Brain microvascular endothelial cell (primary cell): Measurements from ENCODE around the gene PIK3AP1.

Source experiments
- DNase-seq: peaks from one replicate; pipeline ENCODE4 v3.0.0-alpha.2; 2020
- H3K27ac ChIP-seq: fragments of 250-450 bp; sonication (Bioruptor Pico); 2 replicates; pipeline ENCODE4 v1.5.1; 2020; ENCODE audit warnings: mild to moderate bottlenecking, moderate library complexity
- H3K27me3 ChIP-seq: fragments of 250-450 bp; sonication (Bioruptor Pico); replicated peaks from 2 replicates; pipeline ENCODE4 v1.5.1; 2020; ENCODE audit warnings: mild to moderate bottlenecking
- H3K36me3 ChIP-seq: fragments of 250-450 bp; sonication (Bioruptor Pico); replicated peaks from 2 replicates; pipeline ENCODE4 v1.5.1; 2020; ENCODE audit warnings: mild to moderate bottlenecking
- H3K4me3 ChIP-seq: 2 replicates; pipeline ENCODE4 v1.5.1; 2011; ENCODE audit warnings: low read depth, mild to moderate bottlenecking, control low read depth, low read length, moderate library complexity
- in situ Hi-C: cut with HindIII; loops from 2 replicates; pipeline ENCODE4 v1.10.0; 2017; ENCODE audit warnings: low sequenced_read_pairs, low pct_ligation_motif_present
- TF ChIP-seq, protein P1 (sequence below): IDR thresholded peaks from 2 replicates; pipeline ENCODE4 v1.5.1; 2011; ENCODE audit warnings: low read depth, mild to moderate bottlenecking, moderate library complexity, low read length, control low read depth, inconsistent platforms; ENCODE audit errors: missing control alignments

PIK3AP1 gene

DNA sequence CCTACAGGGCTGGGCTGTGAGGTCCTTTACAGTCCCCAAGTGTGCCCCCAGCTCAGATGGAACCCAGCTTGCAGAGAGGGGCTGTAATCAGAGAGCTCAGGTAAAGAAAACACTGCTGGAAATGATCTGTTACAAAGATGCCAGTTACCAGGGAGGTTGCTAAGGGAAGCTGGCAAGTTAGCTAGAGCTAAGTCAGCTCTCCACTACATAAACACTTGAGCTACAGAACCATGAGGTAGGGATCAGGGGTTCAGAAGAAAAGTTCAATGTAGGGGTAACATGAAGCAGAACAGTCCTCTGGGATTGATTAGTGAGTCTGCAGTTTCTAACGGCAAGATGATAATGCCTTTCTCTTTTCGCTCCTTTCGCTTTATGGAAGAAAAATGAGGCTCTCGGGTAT, 80.4 kb downstream of the PIK3AP1 start:
- Histone ChIP-seq H3K36me3 (no peaks in the 10 kb centered on the region), H3K4me3 (no peak overlapping the region), H3K27me3 (no peaks in the 10 kb centered on the region), H3K27ac (no peak overlapping the region)
- TF ChIP-seq, protein P1, sequence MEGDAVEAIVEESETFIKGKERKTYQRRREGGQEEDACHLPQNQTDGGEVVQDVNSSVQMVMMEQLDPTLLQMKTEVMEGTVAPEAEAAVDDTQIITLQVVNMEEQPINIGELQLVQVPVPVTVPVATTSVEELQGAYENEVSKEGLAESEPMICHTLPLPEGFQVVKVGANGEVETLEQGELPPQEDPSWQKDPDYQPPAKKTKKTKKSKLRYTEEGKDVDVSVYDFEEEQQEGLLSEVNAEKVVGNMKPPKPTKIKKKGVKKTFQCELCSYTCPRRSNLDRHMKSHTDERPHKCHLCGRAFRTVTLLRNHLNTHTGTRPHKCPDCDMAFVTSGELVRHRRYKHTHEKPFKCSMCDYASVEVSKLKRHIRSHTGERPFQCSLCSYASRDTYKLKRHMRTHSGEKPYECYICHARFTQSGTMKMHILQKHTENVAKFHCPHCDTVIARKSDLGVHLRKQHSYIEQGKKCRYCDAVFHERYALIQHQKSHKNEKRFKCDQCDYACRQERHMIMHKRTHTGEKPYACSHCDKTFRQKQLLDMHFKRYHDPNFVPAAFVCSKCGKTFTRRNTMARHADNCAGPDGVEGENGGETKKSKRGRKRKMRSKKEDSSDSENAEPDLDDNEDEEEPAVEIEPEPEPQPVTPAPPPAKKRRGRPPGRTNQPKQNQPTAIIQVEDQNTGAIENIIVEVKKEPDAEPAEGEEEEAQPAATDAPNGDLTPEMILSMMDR = no peak
- DNase-seq = no peak
- in situ Hi-C loops = no loop called here

DNA sequence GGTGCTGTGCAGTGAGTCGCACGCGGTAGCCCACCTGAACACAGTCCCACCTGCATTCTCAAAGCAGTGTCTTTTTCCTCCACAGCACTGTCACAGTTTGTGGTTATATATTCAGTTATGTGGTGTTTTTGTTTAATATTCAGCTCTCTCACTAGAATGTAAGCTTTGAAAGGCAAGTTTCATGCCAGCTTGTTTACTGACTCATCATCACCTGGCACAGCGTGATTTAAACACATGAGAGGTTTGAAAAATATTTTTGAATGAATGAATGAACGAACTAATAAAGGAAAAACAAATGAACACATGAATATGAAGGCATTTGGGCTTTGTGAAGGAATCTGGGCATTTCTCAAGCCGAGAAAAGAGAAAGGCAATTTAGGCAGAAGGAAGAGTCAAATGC, 81.6 kb downstream of the PIK3AP1 start:
- DNase-seq = no peak
- TF ChIP-seq, protein P1 = no peak
- no peaks in the 10 kb centered on the region for H3K36me3 ChIP-seq
- no peak overlapping the region for H3K27ac ChIP-seq
- H3K4me3 ChIP-seq = no peak overlapping the region
- in situ Hi-C loops = no loop called here
- no peaks in the 10 kb centered on the region for H3K27me3 ChIP-seq

DNA sequence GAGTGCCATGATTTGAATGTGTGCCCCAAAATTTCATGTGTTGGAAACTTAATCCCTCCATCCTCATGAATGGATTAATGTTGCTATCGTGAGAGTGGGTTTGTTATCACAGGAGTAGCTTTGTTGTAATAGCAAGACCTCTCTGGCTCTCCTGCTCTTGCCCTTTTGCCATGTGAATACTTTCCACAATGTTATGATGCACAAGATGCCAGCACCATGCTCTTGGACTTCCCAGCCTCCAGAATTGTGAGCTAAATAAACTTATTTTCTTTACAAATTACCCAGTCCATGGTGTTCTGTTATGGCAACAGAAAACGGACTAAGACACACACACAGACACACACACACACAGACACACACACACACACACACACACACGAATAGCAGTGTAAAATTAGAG, 82.2 kb downstream of the PIK3AP1 start:
- H3K27ac ChIP-seq = no peak overlapping the region
- TF ChIP-seq, protein P1 = no peak
- no peaks in the 10 kb centered on the region for H3K27me3 ChIP-seq
- no peaks in the 10 kb centered on the region for H3K36me3 ChIP-seq
- no peak overlapping the region for H3K4me3 ChIP-seq
- no peak for DNase-seq
- in situ Hi-C loops = no loop called here

DNA sequence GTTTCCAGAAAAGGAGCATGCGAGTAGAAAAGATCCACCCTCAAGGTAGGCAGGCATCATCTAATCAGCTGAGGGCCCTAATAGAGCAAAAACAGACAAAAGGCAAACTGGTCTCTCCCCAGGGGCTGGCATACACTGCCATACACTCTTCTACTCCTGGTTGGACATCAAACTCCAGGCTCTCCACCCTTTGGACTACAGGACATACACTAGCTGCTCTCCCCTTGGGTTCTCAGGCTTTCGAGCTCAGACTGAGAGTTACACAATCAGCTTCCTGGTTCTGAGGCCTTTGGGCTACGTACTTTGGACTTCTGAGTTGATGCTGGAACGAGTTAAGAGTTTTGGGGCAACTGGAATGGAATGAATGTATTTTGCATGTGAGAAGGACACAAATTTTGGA, 82.6 kb downstream of the PIK3AP1 start:
- DNase-seq = no peak
- H3K36me3 ChIP-seq = no peaks in the 10 kb centered on the region
- in situ Hi-C loops = no loop called here
- no peaks in the 10 kb centered on the region for H3K27me3 ChIP-seq
- TF ChIP-seq, protein P1 = no peak
- no peak overlapping the region for H3K27ac ChIP-seq
- no peak overlapping the region for H3K4me3 ChIP-seq

DNA sequence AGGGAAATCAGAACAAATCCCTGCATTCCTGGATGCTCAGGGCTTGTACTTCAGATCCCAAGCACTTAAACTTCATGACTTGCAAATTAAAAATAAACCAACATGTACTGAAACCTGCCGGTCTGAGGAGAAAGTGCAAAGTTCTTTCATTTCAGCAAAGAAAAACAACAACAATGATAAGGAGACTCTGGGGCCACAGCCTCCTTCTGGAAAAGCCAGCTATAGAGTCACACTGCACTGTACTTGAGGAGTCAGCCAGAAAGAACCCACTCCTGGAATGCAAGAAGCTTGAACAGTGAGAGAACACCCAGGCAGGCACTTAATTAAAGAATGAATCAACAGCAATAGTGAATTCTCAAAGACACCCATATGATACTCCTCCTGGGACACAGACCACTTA, 83.8 kb downstream of the PIK3AP1 start:
- in situ Hi-C loops = no loop called here
- TF ChIP-seq, protein P1 = no peak

DNA sequence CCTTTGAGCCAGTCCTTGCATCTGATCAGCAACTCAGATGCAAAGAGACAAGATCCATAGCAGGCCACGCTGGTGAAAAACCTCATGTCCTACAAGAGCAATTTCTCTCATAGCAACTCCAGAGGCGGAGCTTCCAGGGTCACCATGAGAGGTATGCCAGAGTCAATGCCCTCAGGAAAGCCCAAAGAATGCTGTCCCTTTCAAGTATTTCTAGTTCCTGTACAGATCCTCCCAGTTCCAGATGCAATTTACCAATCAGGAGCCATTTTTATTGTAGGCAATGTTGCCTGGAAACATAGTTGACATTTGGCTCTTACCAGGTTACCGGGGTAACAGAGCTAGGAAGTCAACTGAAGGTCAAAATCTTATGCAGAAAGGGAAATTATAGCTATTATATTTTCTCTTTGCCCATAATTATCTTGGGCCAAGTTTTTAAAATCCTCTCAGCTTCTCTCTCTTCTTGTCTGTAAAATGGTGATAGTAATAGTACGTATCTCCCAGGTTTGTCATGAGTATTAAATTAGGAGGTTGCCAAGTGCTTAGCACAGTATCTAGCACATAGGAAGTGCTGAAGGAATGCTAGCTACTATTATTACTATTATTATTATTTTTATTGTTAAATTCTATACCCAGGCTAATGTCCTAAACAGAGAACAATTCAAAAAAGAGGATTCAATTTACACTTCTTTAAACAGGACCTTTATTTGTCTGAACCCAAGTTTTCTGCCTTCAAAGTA, 87.2 kb downstream of the PIK3AP1 start:
- in situ Hi-C loops = no loop called here
- Histone ChIP-seq H3K36me3 (no peaks in the 10 kb centered on the region), H3K27me3 (no peaks in the 10 kb centered on the region)

More for the DNA sequence above, 83.8 kb downstream of the PIK3AP1 start:
- no peaks in the 10 kb centered on the region for H3K27me3 ChIP-seq
- DNase-seq = no peak
- H3K36me3 ChIP-seq = no peaks in the 10 kb centered on the region
- H3K4me3 ChIP-seq = no peak overlapping the region
- no peak overlapping the region for H3K27ac ChIP-seq

More for the DNA sequence above, 87.2 kb downstream of the PIK3AP1 start:
- DNase-seq = no peak
- TF ChIP-seq, protein P1 = no peak
- Histone ChIP-seq H3K4me3 (no peak overlapping the region), H3K27ac (no peak overlapping the region)
